Adrenal gland (tissue), 12 donors: ENCODE results near the gene SAMMSON. TPM values are rescaled to one million over a fixed set of nuclear protein-coding genes. Genes with fewer than 3 reads are reported as not detected.
A peak's percentile ranks its signal among the peaks of the same experiment; 100 is the strongest.

Source experiments
- DNase-seq, 7 donors: peaks; one replicate each; pipeline ENCODE4 v3.0.0-alpha.2; 2019 to 2020
- H3K27ac ChIP-seq, 5 donors: fragments of 200-600 bp; sonication (generic) in 4 of 5; 1 replicate in 3 of 5; 2 replicates in 2 of 5; pipeline versions ENCODE4 v1.5.1 to v1.8.0; 2016 to 2020; ENCODE audit warnings: mild to moderate bottlenecking in 1 of 5
- H3K27me3 ChIP-seq: fragments of 200-600 bp; 2 replicates; pipeline ENCODE4 v1.8.0; 2021
- H3K36me3 ChIP-seq, 2 donors: fragments of 200-600 bp; replicated peaks in 1 of 2; 1 replicate in 1 of 2; 2 replicates in 1 of 2; pipeline versions ENCODE4 v1.5.1 to v1.8.0; 2018 to 2022
- H3K4me1 ChIP-seq, 2 donors: fragments of 200-600 bp; replicated peaks in 1 of 2; 1 replicate in 1 of 2; 2 replicates in 1 of 2; pipeline versions ENCODE4 v1.5.1 to v1.8.0; 2018 to 2021
- H3K4me3 ChIP-seq, 4 donors: fragments of 200-600 bp; sonication (generic) in 3 of 4; one replicate each; pipeline ENCODE4 v1.5.1; 2016 to 2018
- H3K9me3 ChIP-seq, 3 donors: fragments of 200-600 bp; sonication (generic) in 1 of 3; replicated peaks in 1 of 3; 1 replicate in 2 of 3; 2 replicates in 1 of 3; pipeline versions ENCODE4 v1.5.1 to v1.8.0; 2016 to 2021
- POLR2A ChIP-seq, 2 donors: fragments of 450-650 bp; IDR thresholded peaks; one replicate each; pipeline ENCODE4 v1.6.1; 2017; ENCODE audit warnings: antibody characterized with exemption in 2 of 2, mild to moderate bottlenecking in 2 of 2, moderate library complexity in 1 of 2
- WGBS, 4 donors: extraction: QIAGEN DNeasy Blood & Tissue Kit in 2 of 4; methylation state at CpG; one replicate each; pipeline versions ENCODE4 v1.1.5 to v1.1.7; 2013 to 2017; 5-methylcytosine and 5-hydroxymethylcytosine counted together
- intact Hi-C, 2 donors: fragments of 100-400 bp; cut with DNase I; formaldehyde crosslinking; loops; one replicate each; pipeline versions ENCODE4 v1.14.1 to v1.15.0; 2022 to 2023
- polyA plus RNA-seq, 3 donors: library from polyadenylated mRNA; stranded (reverse); fragments of 200-250 nt in 2 of 3; fragments of 350-450 nt in 1 of 3; fragmentation: Illumina TruSeq in 1 of 3; extraction: RNeasy Lipid Tissue Mini Kit (QIAGEN cat#74804) in 1 of 3; gene quantifications; one replicate each; pipeline ENCODE4 v1.2.3, GENCODE V29; 2013 to 2014
- total RNA-seq, 9 donors: library from RNA; depleted of rRNA in 4 of 9; stranded (reverse); fragments of >200 nt in 4 of 9; fragments of 120-200 nt in 1 of 9; fragmentation: NEBNext Ultra II Directional in 1 of 9; extraction: Animal tissue kit (Norgen Biotek cat#: 25700) in 1 of 9; gene quantifications; one replicate each; pipeline versions ENCODE4 v1.1.0 to v1.2.4, GENCODE V29; 2013 to 2023
- TF ChIP-seq, protein P1 (sequence below), 6 experiments: fragments of 450-650 bp in 4 of 6; fragments of 200-600 bp in 2 of 6; sonication (generic) in 1 of 6; IDR thresholded peaks; 1 replicate in 5 of 6; 2 replicates in 1 of 6; pipeline versions ENCODE4 v1.5.1 to v1.8.0; 2016 to 2021; ENCODE audit warnings: antibody characterized with exemption in 6 of 6, mild to moderate bottlenecking in 2 of 6, moderate library complexity in 1 of 6
- donor health status: healthy with polysubstance abuse.
- donor health status: Bipolar disorder and iron deficiency.
- donor health status: DM: yes; HTN: yes; CAD: no.
- donor health status: DM: no; HTN: no; CAD: no.
- donor health status: DM: no; HTN: no; CAD: no.
- donor health status: DM: yes; HTN: yes; CAD: no.

Gene SAMMSON
- total and polyA plus RNA-seq, 12 donors: not detected

DNA sequence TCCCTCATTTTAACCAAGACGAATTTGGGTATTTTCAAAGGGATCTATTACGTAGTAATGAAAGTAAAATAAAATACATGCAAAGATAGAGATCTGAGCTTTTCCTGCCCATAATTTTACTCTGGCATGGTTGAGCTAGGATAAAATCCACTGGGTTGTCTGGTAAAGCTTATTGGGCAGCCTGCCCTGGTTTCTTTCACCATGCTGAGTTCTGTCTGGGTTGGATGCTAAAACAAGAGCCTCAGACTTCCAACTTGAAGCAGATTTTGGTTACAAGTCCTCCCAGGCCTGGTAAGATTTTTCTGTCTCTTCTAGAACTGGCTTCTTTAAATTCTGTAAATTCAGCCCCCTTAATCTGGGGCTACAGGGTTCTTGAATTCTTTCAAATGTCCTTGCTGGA, 86.8 kb downstream of the SAMMSON start:
- H3K27ac ChIP-seq: no peak overlapping the region
- intact Hi-C loops: no loop called here
- no peaks in the 10 kb centered on the region for H3K27me3 ChIP-seq
- whole genome bisulfite sequencing, 4 donors: 53 to 68% (median 62%) methylated on average over 2 of the region's 2 CpGs
- no peaks in the 10 kb centered on the region for H3K9me3 ChIP-seq
- H3K36me3 ChIP-seq: no peaks in the 10 kb centered on the region
- H3K4me3 ChIP-seq: no peak overlapping the region
- H3K4me1 ChIP-seq: no peaks in the 10 kb centered on the region
- DNase-seq: no peak
- no peak for TF ChIP-seq POLR2A (IDR thresholded peaks at IDR 0.05)
- TF ChIP-seq, protein P1, sequence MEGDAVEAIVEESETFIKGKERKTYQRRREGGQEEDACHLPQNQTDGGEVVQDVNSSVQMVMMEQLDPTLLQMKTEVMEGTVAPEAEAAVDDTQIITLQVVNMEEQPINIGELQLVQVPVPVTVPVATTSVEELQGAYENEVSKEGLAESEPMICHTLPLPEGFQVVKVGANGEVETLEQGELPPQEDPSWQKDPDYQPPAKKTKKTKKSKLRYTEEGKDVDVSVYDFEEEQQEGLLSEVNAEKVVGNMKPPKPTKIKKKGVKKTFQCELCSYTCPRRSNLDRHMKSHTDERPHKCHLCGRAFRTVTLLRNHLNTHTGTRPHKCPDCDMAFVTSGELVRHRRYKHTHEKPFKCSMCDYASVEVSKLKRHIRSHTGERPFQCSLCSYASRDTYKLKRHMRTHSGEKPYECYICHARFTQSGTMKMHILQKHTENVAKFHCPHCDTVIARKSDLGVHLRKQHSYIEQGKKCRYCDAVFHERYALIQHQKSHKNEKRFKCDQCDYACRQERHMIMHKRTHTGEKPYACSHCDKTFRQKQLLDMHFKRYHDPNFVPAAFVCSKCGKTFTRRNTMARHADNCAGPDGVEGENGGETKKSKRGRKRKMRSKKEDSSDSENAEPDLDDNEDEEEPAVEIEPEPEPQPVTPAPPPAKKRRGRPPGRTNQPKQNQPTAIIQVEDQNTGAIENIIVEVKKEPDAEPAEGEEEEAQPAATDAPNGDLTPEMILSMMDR (IDR thresholded peaks at IDR 0.05): no peak

DNA sequence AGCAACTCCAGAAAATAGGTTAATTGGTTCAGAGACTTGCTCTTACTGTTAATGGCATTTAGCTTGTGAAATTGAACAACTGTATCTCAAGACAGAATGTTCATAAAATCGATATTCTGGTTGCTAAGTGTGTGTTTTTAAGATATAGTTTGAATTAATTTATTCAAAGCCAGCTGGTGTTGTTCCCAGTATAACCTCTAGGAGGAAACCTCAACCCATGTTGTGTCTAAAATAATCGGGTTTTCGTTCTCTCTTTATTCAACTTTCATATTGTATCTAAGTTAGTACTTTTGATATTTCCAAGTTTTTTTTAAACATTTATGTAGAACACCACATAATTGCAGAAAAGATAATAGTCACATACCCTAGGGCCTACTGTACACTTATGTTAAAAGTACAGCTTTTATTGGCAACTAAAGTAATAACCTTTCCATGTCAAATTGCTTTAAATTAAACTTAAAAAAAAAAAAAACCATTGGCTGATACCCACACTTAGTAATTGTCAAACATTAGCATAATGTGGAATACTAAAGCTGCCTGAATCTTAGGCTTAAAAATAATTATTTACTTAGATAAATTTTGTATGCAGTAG, 90.9 kb downstream of the SAMMSON start:
- Histone ChIP-seq H3K27me3 (no peaks in the 10 kb centered on the region), H3K4me3 (no peak overlapping the region), H3K9me3 (no peaks in the 10 kb centered on the region), H3K4me1 (no peaks in the 10 kb centered on the region), H3K27ac (no peak overlapping the region), H3K36me3 (no peaks in the 10 kb centered on the region)
- intact Hi-C loops: no loop called here
- no peak for TF ChIP-seq POLR2A (IDR thresholded peaks at IDR 0.05)
- TF ChIP-seq, protein P1 (IDR thresholded peaks at IDR 0.05): peak; percentile 38 to 73 (median 50)
- WGBS, 4 donors: 10 to 18% (median 11%) methylated on average over 3 of the region's 3 CpGs
- no peak for DNase-seq

DNA sequence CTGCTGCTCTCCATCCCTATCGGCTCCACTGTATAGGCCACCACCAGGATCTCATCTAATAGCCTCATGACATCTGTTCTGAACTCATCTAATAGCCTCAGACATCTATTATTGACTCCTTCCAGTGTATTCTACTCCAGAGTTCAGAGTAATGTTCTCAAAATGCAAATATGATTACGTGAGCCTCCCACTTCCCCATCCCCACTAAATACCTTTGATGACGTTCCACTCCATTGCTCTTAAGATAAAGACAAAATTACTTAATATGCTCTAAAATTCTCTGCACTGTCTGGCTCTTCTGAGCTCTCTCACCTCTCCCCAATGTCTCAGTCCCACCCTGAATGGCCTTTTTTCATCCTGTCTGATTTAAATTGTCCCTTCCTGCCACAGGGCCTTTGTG, 94.7 kb downstream of the SAMMSON start:
- Histone ChIP-seq H3K36me3 (no peaks in the 10 kb centered on the region), H3K27ac (no peak overlapping the region), H3K27me3 (no peaks in the 10 kb centered on the region), H3K9me3 (no peaks in the 10 kb centered on the region), H3K4me1 (no peaks in the 10 kb centered on the region), H3K4me3 (no peak overlapping the region)
- 72 to 92% (median 81%) methylated on average over 3 of the region's 3 CpGs for WGBS, 4 donors
- TF ChIP-seq POLR2A (IDR thresholded peaks at IDR 0.05): no peak
- TF ChIP-seq, protein P1 (IDR thresholded peaks at IDR 0.05): no peak
- intact Hi-C loops: no loop called here
- DNase-seq: no peak

DNA sequence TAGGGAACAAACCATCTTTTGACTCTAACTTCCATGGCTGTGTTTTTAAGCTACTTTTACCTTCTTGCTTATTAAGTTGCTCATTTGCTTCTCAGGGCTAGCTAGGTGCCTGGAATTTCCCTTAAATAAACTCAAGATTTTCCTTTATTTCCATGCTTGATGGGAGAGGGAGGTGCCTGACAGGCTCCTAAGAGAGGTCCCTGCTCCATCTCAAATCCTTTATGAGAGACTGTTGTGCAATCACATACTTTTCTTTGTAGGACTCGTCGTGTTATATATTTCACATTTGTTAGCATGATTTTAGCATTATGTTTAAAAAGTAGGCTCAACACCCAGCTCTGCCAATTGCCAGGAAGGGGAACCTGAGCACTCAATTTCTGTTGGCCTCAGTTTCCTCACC, 95.7 kb downstream of the SAMMSON start:
- H3K27me3 ChIP-seq: no peaks in the 10 kb centered on the region
- no peak for TF ChIP-seq POLR2A (IDR thresholded peaks at IDR 0.05)
- TF ChIP-seq, protein P1 (IDR thresholded peaks at IDR 0.05): no peak
- WGBS, 4 donors: 82 to 95% (median 85%) methylated on average over 2 of the region's 2 CpGs

More for the DNA sequence above, 95.7 kb downstream of the SAMMSON start:
- no peaks in the 10 kb centered on the region for H3K36me3 ChIP-seq
- H3K4me1 ChIP-seq: no peaks in the 10 kb centered on the region
- H3K9me3 ChIP-seq: no peaks in the 10 kb centered on the region
- no peak for DNase-seq
- no peak overlapping the region for H3K4me3 ChIP-seq
- intact Hi-C loops: no loop called here
- H3K27ac ChIP-seq: no peak overlapping the region
